ENCODE results near the gene SLC13A3.

Gene SLC13A3

GRCh38 chr20:46599227-46599987 lies 51.9 kb downstream of the SLC13A3 start:
- Histone ChIP-seq H3K9me2 (replicated peaks; ENCODE audit: low read depth, low read length) (no peaks in the 10 kb centered on the region), H3K4me2 (ENCODE audit: low read depth, low read length, poor library complexity, severe bottlenecking) (no peak overlapping the region)
- TF ChIP-seq CTCF (conservative IDR thresholded peaks at IDR 0.05; ENCODE audit: low read length) (no peak), EZH2phosphoT487 (IDR thresholded peaks at IDR 0.05; ENCODE audit: borderline replicate concordance) (no peak)

GRCh38 chr20:46595933-46596332 lies 55.3 kb downstream of the SLC13A3 start:
- H3F3A ChIP-seq (ENCODE audit: low read depth): no peaks in the 10 kb centered on the region
- H3K9me2 ChIP-seq (replicated peaks; ENCODE audit: low read depth, low read length): no peaks in the 10 kb centered on the region
- H2AFZ ChIP-seq (ENCODE audit: low read length): no peak overlapping the region
- H3K36me3 ChIP-seq (ENCODE audit: insufficient read depth, low read length): no peaks in the 10 kb centered on the region
- H3K4me2 ChIP-seq (ENCODE audit: low read depth, low read length, poor library complexity, severe bottlenecking): no peak overlapping the region
- H3K4me3 ChIP-seq (ENCODE audit: low read length, poor library complexity, severe bottlenecking): no peak overlapping the region
- H3K27me3 ChIP-seq (ENCODE audit: insufficient read depth, low read length, poor library complexity, severe bottlenecking): no peaks in the 10 kb centered on the region
- H4K20me1 ChIP-seq (ENCODE audit: insufficient read depth, low read length, poor library complexity, severe bottlenecking): no peaks in the 10 kb centered on the region
- H3K4me1 ChIP-seq (ENCODE audit: insufficient read depth, low read length, poor library complexity, severe bottlenecking): peaks cover 5% of the 10 kb centered on the region
- no peaks in the 10 kb centered on the region for H3K79me2 ChIP-seq (ENCODE audit: insufficient read depth, low read length)
- no peak overlapping the region for H3K9ac ChIP-seq (ENCODE audit: low read depth, low read length, poor library complexity, severe bottlenecking)
- H3K9me3 ChIP-seq (ENCODE audit: insufficient read depth, low read depth, low read length): no peaks in the 10 kb centered on the region
- no peak for TF ChIP-seq CTCF (conservative IDR thresholded peaks at IDR 0.05; ENCODE audit: low read length)
- no peak for TF ChIP-seq EZH2phosphoT487 (IDR thresholded peaks at IDR 0.05; ENCODE audit: borderline replicate concordance)

More at GRCh38 chr20:46599227-46599987, 51.9 kb downstream of the SLC13A3 start:
- H3K4me1 ChIP-seq (ENCODE audit: insufficient read depth, low read length, poor library complexity, severe bottlenecking): peaks cover 7% of the 10 kb centered on the region
- no peaks in the 10 kb centered on the region for H3K9me3 ChIP-seq (ENCODE audit: insufficient read depth, low read depth, low read length)
- H3K27me3 ChIP-seq (ENCODE audit: insufficient read depth, low read length, poor library complexity, severe bottlenecking): no peaks in the 10 kb centered on the region
- no peaks in the 10 kb centered on the region for H3K36me3 ChIP-seq (ENCODE audit: insufficient read depth, low read length)
- no peaks in the 10 kb centered on the region for H4K20me1 ChIP-seq (ENCODE audit: insufficient read depth, low read length, poor library complexity, severe bottlenecking)
- no peaks in the 10 kb centered on the region for H3F3A ChIP-seq (ENCODE audit: low read depth)
- no peak overlapping the region for H2AFZ ChIP-seq (ENCODE audit: low read length)
- H3K9ac ChIP-seq (ENCODE audit: low read depth, low read length, poor library complexity, severe bottlenecking): no peak overlapping the region
- no peak overlapping the region for H3K4me3 ChIP-seq (ENCODE audit: low read length, poor library complexity, severe bottlenecking)
- no peaks in the 10 kb centered on the region for H3K79me2 ChIP-seq (ENCODE audit: insufficient read depth, low read length)

GRCh38 chr20:46594725-46595124 lies 56.5 kb downstream of the SLC13A3 start:
- Histone ChIP-seq H3F3A (ENCODE audit: low read depth) (peaks cover 3% of the 10 kb centered on the region; the same call in 1 of the 2 replicates), H2AFZ (ENCODE audit: low read length) (no peak overlapping the region), H3K36me3 (ENCODE audit: insufficient read depth, low read length) (no peaks in the 10 kb centered on the region), H3K9ac (ENCODE audit: low read depth, low read length, poor library complexity, severe bottlenecking) (no peak overlapping the region), H3K4me2 (ENCODE audit: low read depth, low read length, poor library complexity, severe bottlenecking) (no peak overlapping the region), H3K4me3 (ENCODE audit: low read length, poor library complexity, severe bottlenecking) (no peak overlapping the region), H3K9me3 (ENCODE audit: insufficient read depth, low read depth, low read length) (no peaks in the 10 kb centered on the region), H3K27me3 (ENCODE audit: insufficient read depth, low read length, poor library complexity, severe bottlenecking) (no peaks in the 10 kb centered on the region), H3K4me1 (ENCODE audit: insufficient read depth, low read length, poor library complexity, severe bottlenecking) (peaks cover 13% of the 10 kb centered on the region), H3K79me2 (ENCODE audit: insufficient read depth, low read length) (no peaks in the 10 kb centered on the region), H4K20me1 (ENCODE audit: insufficient read depth, low read length, poor library complexity, severe bottlenecking) (no peaks in the 10 kb centered on the region), H3K9me2 (replicated peaks; ENCODE audit: low read depth, low read length) (no peaks in the 10 kb centered on the region)
- TF ChIP-seq CTCF (conservative IDR thresholded peaks at IDR 0.05; ENCODE audit: low read length) (no peak), EZH2phosphoT487 (IDR thresholded peaks at IDR 0.05; ENCODE audit: borderline replicate concordance) (no peak)
